Prostate gland (tissue), 2 donors: Measurements from ENCODE around the gene NDUFAF5.
"Not testable (repeated sequence)": the region's sequence is repeated elsewhere in the genome, so short reads cannot be mapped to it uniquely, and the experiment has no call there.

Experiments used
- POLR2A ChIP-seq: fragments of 450-650 bp; IDR thresholded peaks from one replicate; pipeline ENCODE4 v1.6.1; 2016; ENCODE audit warnings: antibody characterized with exemption, mild to moderate bottlenecking
- POLR2AphosphoS5 ChIP-seq: sonication (generic); formaldehyde crosslinking; IDR thresholded peaks from one replicate; pipeline ENCODE4 v1.6.1; 2017; ENCODE audit warnings: antibody characterized with exemption
- TF ChIP-seq, protein P1 (sequence below), 4 experiments: fragments of 200-600 bp in 2 of 4; fragments of 450-650 bp in 2 of 4; sonication (generic) in 2 of 4; IDR thresholded peaks; 1 replicate in 3 of 4; 2 replicates in 1 of 4; pipeline ENCODE4 v1.5.1; 2016 to 2019; ENCODE audit warnings: antibody characterized with exemption in 4 of 4, mild to moderate bottlenecking in 2 of 4, moderate library complexity in 2 of 4

- TF ChIP-seq POLR2A, POLR2AphosphoS5: not testable (repeated sequence)
- TF ChIP-seq, protein P1, sequence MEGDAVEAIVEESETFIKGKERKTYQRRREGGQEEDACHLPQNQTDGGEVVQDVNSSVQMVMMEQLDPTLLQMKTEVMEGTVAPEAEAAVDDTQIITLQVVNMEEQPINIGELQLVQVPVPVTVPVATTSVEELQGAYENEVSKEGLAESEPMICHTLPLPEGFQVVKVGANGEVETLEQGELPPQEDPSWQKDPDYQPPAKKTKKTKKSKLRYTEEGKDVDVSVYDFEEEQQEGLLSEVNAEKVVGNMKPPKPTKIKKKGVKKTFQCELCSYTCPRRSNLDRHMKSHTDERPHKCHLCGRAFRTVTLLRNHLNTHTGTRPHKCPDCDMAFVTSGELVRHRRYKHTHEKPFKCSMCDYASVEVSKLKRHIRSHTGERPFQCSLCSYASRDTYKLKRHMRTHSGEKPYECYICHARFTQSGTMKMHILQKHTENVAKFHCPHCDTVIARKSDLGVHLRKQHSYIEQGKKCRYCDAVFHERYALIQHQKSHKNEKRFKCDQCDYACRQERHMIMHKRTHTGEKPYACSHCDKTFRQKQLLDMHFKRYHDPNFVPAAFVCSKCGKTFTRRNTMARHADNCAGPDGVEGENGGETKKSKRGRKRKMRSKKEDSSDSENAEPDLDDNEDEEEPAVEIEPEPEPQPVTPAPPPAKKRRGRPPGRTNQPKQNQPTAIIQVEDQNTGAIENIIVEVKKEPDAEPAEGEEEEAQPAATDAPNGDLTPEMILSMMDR (IDR thresholded peaks at IDR 0.05): not testable (repeated sequence)
Measured at GRCh38 chr20:13760451-13760946, 24.3 kb upstream of the NDUFAF5 start.
